Measurements from ENCODE around the gene VWF.
"Not testable (repeated sequence)": the region's sequence is repeated elsewhere in the genome, so short reads cannot be mapped to it uniquely, and the experiment has no call there.

The VWF gene

DNA sequence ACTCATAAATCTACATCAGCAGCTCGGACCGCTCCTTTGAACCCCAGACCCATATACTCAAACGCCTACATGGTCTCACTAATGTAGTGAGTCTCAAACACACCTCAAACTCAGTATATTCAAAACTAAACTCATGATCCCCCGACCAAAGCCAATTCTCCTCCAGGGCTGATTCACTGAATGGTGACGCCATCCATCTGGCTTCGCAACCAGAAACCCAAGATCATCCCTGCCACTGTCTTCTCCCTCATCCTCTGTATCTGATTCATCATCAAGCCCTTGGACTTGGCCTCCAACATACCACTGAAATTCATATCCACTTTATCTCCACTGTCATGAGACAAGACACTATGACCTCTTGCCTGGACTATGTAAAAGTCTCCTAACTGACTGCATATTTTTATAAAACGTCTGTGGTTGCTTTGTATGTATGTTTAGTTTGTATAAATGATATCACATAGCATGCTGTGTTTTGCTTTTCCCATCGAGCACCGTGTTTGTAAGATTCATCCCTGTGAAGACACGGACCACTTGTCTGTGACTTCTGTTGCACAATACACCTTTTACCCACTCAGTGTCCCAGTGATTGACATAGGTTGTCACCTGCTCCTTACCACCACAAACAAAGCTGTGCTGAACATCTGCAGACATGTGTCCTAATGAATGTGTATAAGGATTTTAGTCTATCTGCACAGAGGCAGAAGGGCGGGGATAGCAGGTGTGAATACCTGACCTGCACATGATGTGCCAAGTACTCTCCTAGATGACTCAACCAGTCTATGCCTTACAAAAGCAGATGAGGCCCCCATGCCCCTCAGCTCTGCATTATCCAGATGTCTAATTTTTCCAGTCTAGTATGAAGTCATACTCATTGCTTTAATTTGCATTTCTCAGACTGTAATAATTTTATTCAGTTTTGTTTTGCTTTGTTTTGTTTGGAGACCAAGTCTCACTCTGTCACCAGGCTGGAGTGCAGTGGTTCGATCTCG lies 76.9 kb downstream of the VWF start:
- no peak for DNase-seq
- in situ Hi-C loops (cut with MboI; ENCODE audit: low pct_unique_long_range_greater_than_20kb, low sequenced_read_pairs) = no loop called here

DNA sequence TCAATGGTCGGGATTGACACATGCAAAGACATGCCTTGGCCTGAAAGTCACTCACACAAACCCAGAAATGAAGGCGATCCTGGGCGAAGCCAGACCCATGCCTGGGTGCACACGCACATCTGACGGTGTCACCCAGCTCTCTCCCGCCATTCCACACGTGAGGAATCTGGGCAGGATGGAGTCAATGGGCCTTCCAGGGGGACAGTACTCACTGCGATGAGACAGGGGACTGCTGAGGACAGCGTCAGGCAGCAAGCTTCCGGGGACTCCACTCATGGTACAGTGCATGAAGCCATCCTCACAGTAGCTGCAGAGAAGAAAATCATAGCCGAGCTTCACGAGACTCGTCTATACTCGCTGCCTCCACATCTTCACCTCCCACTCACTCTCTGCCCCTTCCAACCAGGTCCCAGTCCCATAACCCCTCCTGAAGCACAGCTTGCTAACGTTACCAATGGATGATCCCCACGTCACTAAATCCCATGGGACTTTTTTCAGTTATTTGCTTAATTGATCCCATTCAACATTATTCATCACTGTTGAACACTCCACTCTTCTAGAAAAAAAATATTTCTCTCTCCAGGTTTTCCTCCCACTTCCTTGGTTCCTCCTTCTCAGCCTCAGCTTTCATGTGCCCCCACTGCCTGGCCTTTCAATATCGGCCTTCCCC lies 77.8 kb downstream of the VWF start:
- in situ Hi-C loops (cut with MboI; ENCODE audit: low pct_unique_long_range_greater_than_20kb, low sequenced_read_pairs) = no loop called here
- DNase-seq = no peak

DNA sequence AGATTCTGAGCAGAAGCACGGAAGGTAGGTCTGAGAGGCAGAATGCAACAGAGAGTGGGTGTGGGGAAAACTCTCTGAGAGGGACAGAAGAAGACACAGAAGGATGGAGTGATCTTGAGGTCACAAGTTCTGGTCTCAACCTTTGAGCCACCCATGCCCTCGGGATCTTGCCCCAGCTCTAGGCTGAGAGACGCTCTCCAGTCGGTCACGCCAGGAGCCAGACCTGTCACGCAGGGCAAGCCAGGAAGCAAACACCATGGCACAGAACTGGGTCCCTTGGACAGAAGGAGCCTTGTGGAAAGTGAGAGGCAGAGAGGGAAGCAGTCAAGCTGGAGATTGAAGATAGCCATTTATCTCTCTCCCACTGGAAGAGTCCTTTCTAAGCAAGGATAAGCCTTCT lies 79.0 kb downstream of the VWF start:
- DNase-seq = no peak
- in situ Hi-C loops (cut with MboI; ENCODE audit: low pct_unique_long_range_greater_than_20kb, low sequenced_read_pairs) = no loop called here

DNA sequence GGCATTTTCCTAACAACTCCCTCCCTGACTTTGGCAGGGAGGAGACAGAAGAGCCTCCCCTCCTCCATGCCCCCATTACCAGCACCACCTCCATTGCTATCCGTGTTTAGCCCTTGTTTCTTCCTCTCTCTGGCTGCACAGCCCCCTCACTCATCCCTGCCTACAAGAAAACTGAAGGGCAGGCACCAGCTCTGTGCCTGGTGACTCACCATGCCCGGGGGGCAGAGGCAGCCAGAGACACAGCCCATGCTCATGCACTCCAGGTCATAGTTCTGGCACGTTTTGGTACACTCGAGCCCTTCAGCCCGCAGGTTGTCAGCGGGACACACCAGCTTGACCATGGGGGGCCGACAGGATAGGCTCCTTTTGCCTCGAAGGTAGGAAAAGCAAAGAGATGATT lies 80.4 kb downstream of the VWF start:
- in situ Hi-C loops (cut with MboI; ENCODE audit: low pct_unique_long_range_greater_than_20kb, low sequenced_read_pairs) = no loop called here
- DNase-seq = no peak

DNA sequence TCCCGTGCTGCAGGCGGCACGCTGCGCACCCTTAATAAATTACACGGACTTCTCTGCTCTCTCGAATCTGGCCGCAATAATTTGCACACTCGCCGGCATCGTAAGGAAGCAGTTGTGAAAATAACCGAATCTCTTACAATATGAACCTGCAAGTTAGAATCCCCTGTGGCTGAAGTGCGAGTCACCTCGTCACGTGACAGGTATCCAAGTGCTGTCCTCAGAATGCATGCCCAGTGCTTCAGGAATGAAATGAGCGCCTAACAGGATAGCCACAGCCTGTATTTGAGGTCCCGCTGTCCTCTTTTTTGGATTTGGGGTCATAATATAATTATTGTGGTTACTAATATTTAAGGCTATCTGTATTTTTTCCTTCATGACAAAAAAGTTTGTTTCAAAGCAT lies 82.0 kb downstream of the VWF start:
- in situ Hi-C loops (cut with MboI; ENCODE audit: low pct_unique_long_range_greater_than_20kb, low sequenced_read_pairs) = no loop called here
- no peak for DNase-seq

DNA sequence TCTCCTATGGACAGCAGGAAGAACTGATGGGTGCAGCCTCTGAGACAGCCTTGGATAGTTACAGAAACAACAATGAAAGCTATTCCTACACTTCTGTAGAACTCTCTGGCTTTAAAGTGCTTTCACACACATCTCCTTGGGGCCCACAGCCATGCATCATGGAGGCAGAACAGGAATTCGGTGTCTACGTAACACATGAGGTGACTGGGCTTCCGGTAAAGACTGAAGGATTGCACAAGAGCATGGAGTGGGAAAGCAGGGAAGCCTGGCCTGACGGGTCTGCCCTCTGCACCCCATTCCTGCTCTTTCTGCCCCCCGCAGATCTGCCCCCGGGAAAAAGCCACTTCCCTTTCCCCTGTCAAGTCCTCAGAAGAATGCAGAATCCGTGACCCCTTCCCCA lies 82.6 kb downstream of the VWF start:
- no peak for DNase-seq
- in situ Hi-C loops (cut with MboI; ENCODE audit: low pct_unique_long_range_greater_than_20kb, low sequenced_read_pairs) = no loop called here

DNA sequence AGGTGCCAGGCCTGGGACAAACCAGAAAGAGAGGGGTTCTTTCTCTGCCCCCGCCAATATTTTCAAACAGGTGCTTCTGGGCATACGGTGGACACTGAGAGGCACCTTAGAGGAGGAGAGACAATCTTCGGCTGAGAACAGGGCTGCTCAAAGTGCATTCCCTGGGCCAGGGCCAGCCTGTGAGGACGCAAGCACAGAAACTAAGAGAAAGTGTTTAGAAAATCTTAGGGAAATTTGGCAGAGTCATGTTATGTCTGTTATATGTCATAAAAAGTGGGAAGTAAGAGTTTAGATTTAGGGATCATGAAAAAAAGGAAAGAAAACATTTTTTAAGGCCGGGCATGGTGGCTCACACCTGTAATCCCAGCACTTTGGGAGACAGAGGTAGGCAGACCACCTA lies 83.7 kb downstream of the VWF start:
- no peak for DNase-seq
- in situ Hi-C loops (cut with MboI; ENCODE audit: low pct_unique_long_range_greater_than_20kb, low sequenced_read_pairs) = no loop called here

DNA sequence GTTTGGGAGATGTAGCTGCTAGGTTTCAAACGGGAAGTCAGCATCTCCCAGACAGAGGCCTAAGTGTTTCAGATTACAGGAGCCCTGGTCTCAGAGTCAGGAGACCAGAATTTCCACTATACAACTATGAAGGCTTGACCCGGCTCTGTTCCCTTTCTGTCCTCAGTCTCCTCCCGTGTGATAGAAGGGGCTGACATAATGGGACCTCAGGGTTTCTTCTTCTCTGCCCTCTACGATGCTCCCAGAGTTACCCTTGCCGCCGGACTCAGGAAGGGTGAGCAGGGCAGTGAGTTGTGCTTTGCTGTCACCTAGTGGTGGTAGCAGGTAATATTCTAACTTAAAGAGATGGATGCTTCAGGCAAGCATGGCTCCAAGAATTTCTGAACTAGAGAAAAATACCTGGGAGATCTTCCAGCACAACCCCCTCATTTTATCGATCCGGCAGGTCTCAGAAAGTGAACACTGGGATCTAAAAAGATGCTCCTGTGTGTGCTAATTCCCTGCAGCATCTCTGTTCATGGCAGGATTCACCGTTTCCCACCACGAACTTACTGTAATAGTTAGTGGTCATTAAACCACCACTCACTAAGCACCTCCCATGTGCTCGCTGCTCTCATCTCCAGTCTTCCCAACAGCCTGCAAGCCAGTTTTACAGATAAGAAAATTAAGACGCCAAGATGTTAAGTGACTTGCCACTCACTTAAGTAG lies 84.4 kb downstream of the VWF start:
- peak; percentile 78 for DNase-seq
- in situ Hi-C loops (cut with MboI; ENCODE audit: low pct_unique_long_range_greater_than_20kb, low sequenced_read_pairs) = no loop called here

DNA sequence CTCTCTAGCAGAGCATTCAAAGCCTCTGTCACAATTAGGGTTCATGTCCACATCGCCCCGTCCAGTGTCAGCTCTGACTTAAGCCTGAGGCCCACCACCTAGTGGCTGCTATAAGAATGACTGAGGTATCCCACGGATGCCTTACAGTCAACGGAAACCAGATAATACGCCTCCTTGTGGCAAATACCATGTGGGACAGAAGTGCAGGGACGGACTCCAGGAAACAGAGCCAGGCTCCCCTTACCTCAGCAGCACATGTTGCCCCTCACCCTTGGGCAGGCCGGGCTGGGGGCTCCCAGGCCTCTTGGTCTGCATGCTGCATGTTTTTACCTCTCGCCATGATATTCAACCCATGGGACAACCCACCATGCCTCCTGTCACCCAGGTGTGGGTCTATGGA lies 86.3 kb downstream of the VWF start:
- in situ Hi-C loops (cut with MboI; ENCODE audit: low pct_unique_long_range_greater_than_20kb, low sequenced_read_pairs) = no loop called here
- DNase-seq = peak; percentile 83

DNA sequence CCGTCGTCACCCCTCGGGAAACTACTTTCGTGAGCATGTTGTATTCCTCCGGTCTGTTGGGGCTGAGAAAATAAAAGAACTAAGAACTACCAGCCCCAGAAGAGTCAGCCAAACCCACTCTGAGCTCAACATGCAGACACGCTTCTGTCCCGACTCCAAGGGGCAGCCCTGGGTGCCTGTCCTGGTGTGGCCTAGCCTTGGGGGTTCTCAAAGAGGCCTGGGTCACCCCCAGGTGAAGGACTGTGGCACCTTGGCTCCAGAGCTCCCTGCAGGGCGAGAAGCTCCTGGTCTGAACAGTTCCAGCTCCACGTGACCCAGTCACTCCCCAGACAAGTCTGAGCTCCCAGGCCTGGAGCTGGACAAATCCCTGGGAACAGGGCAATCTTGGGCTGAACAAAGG lies 87.0 kb downstream of the VWF start:
- in situ Hi-C loops (cut with MboI; ENCODE audit: low pct_unique_long_range_greater_than_20kb, low sequenced_read_pairs) = no loop called here
- DNase-seq = no peak

DNA sequence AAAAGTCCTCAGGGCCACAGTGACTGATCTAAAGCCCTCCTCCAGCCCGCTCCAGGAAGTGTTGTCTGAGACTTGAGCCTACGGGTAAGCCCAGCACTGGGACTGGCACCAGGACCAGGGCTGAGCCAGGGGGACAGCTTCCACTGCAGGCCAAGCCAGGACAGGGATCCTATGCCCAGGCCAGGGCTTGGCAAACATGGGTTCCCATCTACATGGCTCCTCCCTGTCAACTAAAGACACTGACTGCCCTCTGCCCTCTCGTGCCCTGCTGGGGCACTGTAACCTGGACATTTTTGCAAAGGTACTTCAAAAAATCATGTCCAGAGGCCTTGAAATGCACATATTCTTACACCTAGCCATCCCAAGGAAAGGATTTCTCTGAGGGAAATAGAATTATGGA lies 88.0 kb downstream of the VWF start:
- DNase-seq = no peak
- in situ Hi-C loops (cut with MboI; ENCODE audit: low pct_unique_long_range_greater_than_20kb, low sequenced_read_pairs) = no loop called here

DNA sequence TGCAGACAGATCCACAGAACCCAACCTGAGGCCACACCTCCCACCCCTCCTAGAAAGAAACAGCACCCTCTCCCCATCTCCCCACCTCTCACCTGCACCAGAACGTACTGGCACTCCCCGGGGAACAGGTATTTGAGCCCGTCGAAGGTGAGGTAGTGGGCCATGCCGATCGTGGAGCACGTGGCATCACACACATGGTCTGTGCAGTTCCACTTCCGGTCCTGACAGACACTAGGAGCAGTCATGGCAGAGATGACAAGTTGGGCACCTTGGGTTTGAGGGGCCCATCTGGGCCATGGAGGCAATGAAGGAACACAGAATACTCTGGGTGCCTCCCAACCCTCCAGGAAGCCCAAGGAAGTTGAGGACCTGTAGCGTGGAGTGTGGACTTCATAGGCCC lies 89.9 kb downstream of the VWF start:
- no peak for DNase-seq
- in situ Hi-C loops (cut with MboI; ENCODE audit: low pct_unique_long_range_greater_than_20kb, low sequenced_read_pairs) = no loop called here

DNA sequence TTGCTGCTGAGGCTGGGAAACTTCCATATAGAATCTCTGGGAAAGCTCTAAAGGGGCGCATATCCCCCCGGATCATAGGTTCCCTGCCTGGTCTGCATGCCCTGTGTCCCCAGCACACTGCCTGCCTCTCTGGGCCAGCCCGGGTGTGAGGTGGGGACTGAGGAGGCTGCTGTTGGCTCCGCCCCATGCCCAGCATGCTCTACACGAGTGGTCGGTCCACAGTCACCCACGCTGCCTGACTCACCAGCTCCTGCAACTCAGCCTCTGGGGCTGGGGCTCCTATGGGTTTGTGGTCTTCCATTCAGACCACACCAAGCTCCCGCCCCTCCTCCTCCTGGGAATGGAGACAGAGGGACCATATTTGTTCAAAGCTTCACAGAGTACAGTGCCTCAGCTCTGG lies 90.9 kb downstream of the VWF start:
- in situ Hi-C loops (cut with MboI; ENCODE audit: low pct_unique_long_range_greater_than_20kb, low sequenced_read_pairs) = no loop called here
- no peak for DNase-seq

DNA sequence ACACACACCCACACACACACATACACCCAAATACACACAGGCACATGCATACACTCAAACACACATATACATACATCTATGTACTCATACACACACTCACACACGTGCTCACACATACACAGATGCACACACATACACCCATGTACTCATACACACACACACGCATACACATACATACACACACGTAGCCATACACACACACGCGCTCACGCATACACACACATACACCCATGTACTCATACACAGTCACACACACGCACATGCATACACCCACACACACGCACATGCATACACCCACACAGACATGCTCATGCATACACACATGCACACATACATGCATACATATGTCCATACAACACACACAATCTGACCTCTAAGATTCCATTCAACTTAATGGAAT lies 91.7 kb downstream of the VWF start:
- in situ Hi-C loops (cut with MboI; ENCODE audit: low pct_unique_long_range_greater_than_20kb, low sequenced_read_pairs) = no loop called here
- no peak for DNase-seq

DNA sequence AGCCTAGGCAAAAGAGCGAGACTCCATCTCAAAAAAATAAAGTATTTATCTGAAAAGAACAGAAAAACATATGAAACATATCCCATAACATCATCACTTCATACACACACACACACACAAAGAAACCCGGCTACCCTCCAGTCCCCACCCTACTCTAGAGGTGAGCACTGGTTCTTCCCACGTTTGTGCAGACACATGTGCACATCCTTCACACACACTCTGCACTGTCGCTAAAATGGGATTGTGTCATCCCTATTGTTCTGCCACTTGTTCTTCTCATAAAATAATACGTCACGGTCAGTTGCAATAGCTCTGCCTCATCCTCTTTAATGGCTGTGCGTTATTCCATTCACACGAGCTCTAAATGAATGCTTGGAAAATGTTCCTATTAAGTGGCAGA lies 93.5 kb downstream of the VWF start:
- DNase-seq = no peak
- in situ Hi-C loops (cut with MboI; ENCODE audit: low pct_unique_long_range_greater_than_20kb, low sequenced_read_pairs) = no loop called here

DNA sequence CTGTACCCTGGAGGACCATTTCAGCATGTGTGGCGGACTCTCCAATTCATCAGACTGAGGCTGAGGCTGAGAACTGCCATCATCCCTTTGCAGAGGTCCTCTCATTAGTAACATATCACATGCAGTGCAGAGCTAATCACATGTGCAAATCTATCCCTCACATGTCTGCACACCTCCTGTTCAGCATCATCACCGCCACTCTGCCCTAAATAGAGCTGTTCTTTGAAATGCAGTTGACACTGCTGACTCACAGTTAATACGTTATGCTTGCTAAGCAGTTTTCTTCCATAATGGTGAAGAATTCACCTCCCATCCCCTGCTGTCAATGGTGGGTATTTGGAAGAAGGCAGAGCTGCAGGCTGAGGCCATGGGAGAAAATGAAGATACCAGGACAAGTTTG lies 94.4 kb downstream of the VWF start:
- in situ Hi-C loops (cut with MboI; ENCODE audit: low pct_unique_long_range_greater_than_20kb, low sequenced_read_pairs) = no loop called here
- no peak for DNase-seq

DNA sequence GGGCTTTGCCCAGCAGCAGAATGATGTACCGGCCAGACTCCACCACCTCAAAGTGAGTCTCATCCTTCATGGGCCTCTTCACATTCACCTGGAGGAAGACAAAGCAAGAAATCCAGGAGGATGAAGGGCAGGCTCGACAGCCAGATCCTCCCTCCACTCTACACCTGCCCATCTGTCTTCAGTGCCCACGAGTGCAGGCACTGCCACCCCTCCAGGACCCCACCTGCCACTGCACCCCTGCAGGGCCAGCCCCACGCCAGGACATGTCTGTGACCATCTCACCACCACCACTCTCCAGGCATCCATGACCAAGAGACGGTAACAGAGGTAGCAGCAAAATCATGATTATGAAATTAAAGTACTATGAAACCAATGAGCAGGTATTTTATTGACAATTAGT lies 95.1 kb downstream of the VWF start:
- DNase-seq = no peak
- in situ Hi-C loops (cut with MboI; ENCODE audit: low pct_unique_long_range_greater_than_20kb, low sequenced_read_pairs) = no loop called here

DNA sequence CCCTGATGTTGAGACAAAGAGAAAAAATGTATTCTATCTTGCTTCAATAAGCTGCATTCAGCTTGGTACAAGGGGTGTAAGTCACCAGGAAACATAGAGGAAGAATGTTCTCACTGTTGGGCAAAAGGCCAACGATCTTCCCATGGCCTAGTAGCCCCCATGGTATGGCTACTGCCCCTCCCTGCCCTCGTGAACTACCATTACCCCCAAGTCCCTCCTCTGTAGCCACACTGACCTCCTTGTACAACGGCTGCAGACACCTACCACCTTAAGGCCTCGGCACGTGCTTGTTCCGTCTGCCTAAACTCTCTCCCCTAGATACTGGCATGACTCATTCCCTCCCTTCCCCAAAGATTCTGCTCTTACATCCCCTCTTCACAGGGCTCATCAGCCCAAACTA lies 97.5 kb downstream of the VWF start:
- in situ Hi-C loops (cut with MboI; ENCODE audit: low pct_unique_long_range_greater_than_20kb, low sequenced_read_pairs) = no loop called here
- DNase-seq = no peak

DNA sequence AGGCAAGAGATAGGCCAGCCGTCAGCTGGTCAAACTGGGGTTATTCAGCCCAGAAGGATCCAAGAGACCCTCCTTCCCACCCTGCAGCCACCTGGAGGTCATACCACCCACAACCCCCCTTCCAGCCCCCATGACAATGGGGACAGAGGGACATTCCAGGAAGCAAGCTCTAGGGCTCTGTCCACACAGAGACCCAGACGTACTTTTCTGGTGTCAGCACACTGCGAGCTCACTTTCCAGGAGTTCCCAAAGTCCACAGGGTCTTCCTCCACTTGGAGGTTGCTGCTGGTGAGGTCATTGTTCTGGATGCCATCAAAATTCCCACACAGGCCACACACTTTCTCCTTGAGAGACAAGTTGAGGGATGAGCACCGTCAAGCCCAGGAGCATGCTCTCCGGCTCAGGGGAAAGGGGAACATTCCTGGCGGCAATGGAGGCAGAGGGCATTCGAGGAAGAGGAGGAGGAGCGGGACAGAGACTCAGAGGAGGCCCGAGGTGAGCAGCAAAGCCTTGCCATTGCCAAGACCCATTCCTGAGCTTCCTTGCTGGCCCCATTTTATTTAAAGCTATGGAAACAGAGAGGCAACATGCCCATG lies 98.7 kb downstream of the VWF start:
- in situ Hi-C loops (cut with MboI; ENCODE audit: low pct_unique_long_range_greater_than_20kb, low sequenced_read_pairs); DNase-seq: not testable (repeated sequence)

DNA sequence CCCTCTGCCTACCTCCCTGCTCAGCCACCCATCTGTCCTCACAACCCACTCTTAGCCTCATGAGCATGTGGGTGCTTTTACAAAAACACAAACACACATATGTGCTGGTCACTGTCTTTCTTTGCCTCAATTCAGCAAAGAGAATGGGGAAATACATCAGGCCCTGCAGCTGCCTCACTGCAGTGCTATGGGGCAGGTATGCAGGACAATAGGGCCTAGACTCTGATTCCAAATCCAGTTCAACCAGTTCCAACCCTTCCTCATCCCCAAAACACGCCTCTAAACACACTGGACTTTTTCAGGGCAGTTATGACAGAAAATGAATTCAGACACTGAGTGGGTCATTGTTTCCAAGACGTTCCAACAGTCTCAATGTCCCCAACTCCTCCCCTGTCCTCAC lies 100.4 kb downstream of the VWF start:
- DNase-seq; in situ Hi-C loops (cut with MboI; ENCODE audit: low pct_unique_long_range_greater_than_20kb, low sequenced_read_pairs): not testable (repeated sequence)
